ENCODE measurements around the gene ERG. TPM values are rescaled to one million over a fixed set of nuclear protein-coding genes. Genes with fewer than 3 reads are reported as not detected.

ERG gene
- polyA plus RNA-seq, 2 of the 4 experiments (the other 2 are of a cell fraction), result not detected

GRCh38 chr21:38385427-38386175 is 112.7 kb downstream of the ERG start:
- TF ChIP-seq, protein P1, sequence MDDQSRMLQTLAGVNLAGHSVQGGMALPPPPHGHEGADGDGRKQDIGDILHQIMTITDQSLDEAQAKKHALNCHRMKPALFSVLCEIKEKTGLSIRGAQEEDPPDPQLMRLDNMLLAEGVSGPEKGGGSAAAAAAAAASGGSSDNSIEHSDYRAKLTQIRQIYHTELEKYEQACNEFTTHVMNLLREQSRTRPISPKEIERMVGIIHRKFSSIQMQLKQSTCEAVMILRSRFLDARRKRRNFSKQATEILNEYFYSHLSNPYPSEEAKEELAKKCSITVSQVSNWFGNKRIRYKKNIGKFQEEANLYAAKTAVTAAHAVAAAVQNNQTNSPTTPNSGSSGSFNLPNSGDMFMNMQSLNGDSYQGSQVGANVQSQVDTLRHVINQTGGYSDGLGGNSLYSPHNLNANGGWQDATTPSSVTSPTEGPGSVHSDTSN (IDR thresholded peaks at IDR 0.05), result no peak
- TF ChIP-seq RFX5 (IDR thresholded peaks at IDR 0.05) (no peak), NFE2L2 (conservative IDR thresholded peaks at IDR 0.05; ENCODE audit: low read length) (no peak), HOXA7 (CRISPR knock-in tag; IDR thresholded peaks at IDR 0.05) (no peak), EHF (CRISPR knock-in tag; IDR thresholded peaks at IDR 0.05) (no peak), TFCP2L1 (CRISPR knock-in tag; IDR thresholded peaks at IDR 0.05) (no peak)
- Histone ChIP-seq H3K27ac (no peak overlapping the region), H3K4me3 (no peak overlapping the region), H3K4me1 (no peaks in the 10 kb centered on the region), H3K9me3 (no peaks in the 10 kb centered on the region), H3K4me2 (no peak overlapping the region)
- FAIRE-seq (no peak), ATAC-seq (no peak), DNase-seq (ENCODE audit: low read depth in 1 of 2, low spot score in 1 of 2) (no peak)
- ChIA-PET POLR2A (no interaction called here), CTCF (interaction anchor here (0.9 kb wide), 1 partner anchor 752 kb away, joined by 3 read pairs; no protein-coding TSS in a partner anchor)
- 48% methylated on average over 7 of the region's 7 CpGs for WGBS (ENCODE audit: missing lambda C conversion rate)

- Histone ChIP-seq H3K27ac (no peak overlapping the region), H3K4me1 (no peaks in the 10 kb centered on the region), H3K9me3 (no peaks in the 10 kb centered on the region), H3K4me3 (no peak overlapping the region), H3K4me2 (no peak overlapping the region)
- ATAC-seq (no peak), DNase-seq (ENCODE audit: low read depth in 1 of 2, low spot score in 1 of 2) (no peak), FAIRE-seq (no peak)
- TF ChIP-seq TFCP2L1 (CRISPR knock-in tag; IDR thresholded peaks at IDR 0.05) (no peak), RNF2 (IDR thresholded peaks at IDR 0.05; ENCODE audit: borderline replicate concordance, low read depth) (no peak), CBX2 (IDR thresholded peaks at IDR 0.05; ENCODE audit: borderline replicate concordance, low read depth) (no peak), FOSL2 (IDR thresholded peaks at IDR 0.05) (no peak), FOSL2 (CRISPR knock-in tag; IDR thresholded peaks at IDR 0.05) (no peak), CEBPB (IDR thresholded peaks at IDR 0.05) (no peak), TP53 (CRISPR knock-in tag; IDR thresholded peaks at IDR 0.05) (no peak), EP300 (IDR thresholded peaks at IDR 0.05) (no peak), GATA3 (IDR thresholded peaks at IDR 0.05; ENCODE audit: borderline replicate concordance) (no peak), HEYL (CRISPR knock-in tag; IDR thresholded peaks at IDR 0.05) (no peak), CBX8 (IDR thresholded peaks at IDR 0.05) (no peak), CHD4 (IDR thresholded peaks at IDR 0.05; ENCODE audit: borderline replicate concordance) (no peak), JUNB (IDR thresholded peaks at IDR 0.05) (no peak)
- POLR2A ChIA-PET, result no interaction called here
- CTCF ChIA-PET, result interaction anchor here (0.9 kb wide), 1 partner anchor 753 kb away, joined by 3 read pairs; no protein-coding TSS in a partner anchor
- 72% methylated on average over 8 of the region's 8 CpGs for WGBS (ENCODE audit: missing lambda C conversion rate)
These were observed 113.4 kb downstream of the ERG start for GRCh38 chr21:38384675-38385426.

GRCh38 chr21:38384238-38384560 is 114.1 kb downstream of the ERG start:
- H3K27ac ChIP-seq, result no peak overlapping the region
- H3K4me3 ChIP-seq, result no peak overlapping the region
- DNase-seq (ENCODE audit: low read depth in 1 of 2, low spot score in 1 of 2) (no peak), FAIRE-seq (no peak), ATAC-seq (no peak)
- TF ChIP-seq ESRRA (IDR thresholded peaks at IDR 0.05; ENCODE audit: borderline replicate concordance, low read length) (no peak), GATA3 (IDR thresholded peaks at IDR 0.05; ENCODE audit: borderline replicate concordance) (no peak), KDM5A (IDR thresholded peaks at IDR 0.05) (no peak), HOXB5 (CRISPR knock-in tag; IDR thresholded peaks at IDR 0.05) (no peak), SMC3 (IDR thresholded peaks at IDR 0.05) (no peak), TFCP2L1 (CRISPR knock-in tag; IDR thresholded peaks at IDR 0.05) (no peak), ZSCAN20 (CRISPR knock-in tag; IDR thresholded peaks at IDR 0.05) (no peak), MAFK (IDR thresholded peaks at IDR 0.05; ENCODE audit: partially characterized antibody) (no peak)
- no peak overlapping the region for H3K4me2 ChIP-seq
- WGBS (ENCODE audit: missing lambda C conversion rate), result 32% methylated on average over 6 of the region's 8 CpGs
- no peaks in the 10 kb centered on the region for H3K4me1 ChIP-seq
- ChIA-PET CTCF (interaction anchor here (0.9 kb wide), 1 partner anchor 753 kb away, joined by 3 read pairs; no protein-coding TSS in a partner anchor), POLR2A (no interaction called here)
- no peaks in the 10 kb centered on the region for H3K9me3 ChIP-seq

Data from A549 (cell line).